ENCODE data around the gene NUCB1.
"Not testable (repeated sequence)": the region's sequence is repeated elsewhere in the genome, so short reads cannot be mapped to it uniquely, and the experiment has no call there.

The NUCB1 gene

GRCh38 chr19:48874303-48875135, 25.6 kb upstream of the NUCB1 start:
- no peak for DNase-seq

- not testable (repeated sequence) for DNase-seq
Measured at GRCh38 chr19:48876043-48876981, 23.8 kb upstream of the NUCB1 start.

- DNase-seq = no peak
Measured at GRCh38 chr19:48877855-48878195, 22.3 kb upstream of the NUCB1 start.

GRCh38 chr19:48878196-48879024, 21.7 kb upstream of the NUCB1 start:
- DNase-seq = no peak

GRCh38 chr19:48879025-48879637, 21.0 kb upstream of the NUCB1 start:
- DNase-seq = no peak

GRCh38 chr19:48879696-48880095, 20.4 kb upstream of the NUCB1 start:
- DNase-seq = not testable (repeated sequence)

- DNase-seq = no peak
Measured at GRCh38 chr19:48881741-48882657, 18.1 kb upstream of the NUCB1 start.

- no peak for DNase-seq
Measured at GRCh38 chr19:48883726-48884125, 16.4 kb upstream of the NUCB1 start.

GRCh38 chr19:48887861-48888612, 12.1 kb upstream of the NUCB1 start:
- DNase-seq = no peak

GRCh38 chr19:48889496-48889895, 10.6 kb upstream of the NUCB1 start:
- not testable (repeated sequence) for DNase-seq

- DNase-seq = no peak
Measured at GRCh38 chr19:48890551-48890950, 9.6 kb upstream of the NUCB1 start.

GRCh38 chr19:48895226-48895625, 4.9 kb upstream of the NUCB1 start:
- no peak for DNase-seq

- no peak for DNase-seq
Measured at GRCh38 chr19:48896191-48896720, 3.9 kb upstream of the NUCB1 start.

- no peak for DNase-seq
Measured at GRCh38 chr19:48897181-48897580, 2.9 kb upstream of the NUCB1 start.

GRCh38 chr19:48899386-48899749, 744 bp upstream of the NUCB1 start:
- DNase-seq = not testable (repeated sequence)

GRCh38 chr19:48900477-48901406, 630 bp downstream of the NUCB1 start:
- DNase-seq = no peak

- DNase-seq = not testable (repeated sequence)
Measured at GRCh38 chr19:48902291-48902690, 2.2 kb downstream of the NUCB1 start.

GRCh38 chr19:48903788-48904187, 3.7 kb downstream of the NUCB1 start:
- DNase-seq = not testable (repeated sequence)

GRCh38 chr19:48905664-48906063, 5.6 kb downstream of the NUCB1 start:
- DNase-seq = no peak

Measured in SHP77 (cell line).